Measurements from ENCODE around the gene MAML2. TPM values are rescaled to one million over a fixed set of nuclear protein-coding genes. Genes with fewer than 3 reads are reported as not detected.

MAML2 gene
- total RNA-seq, 2 experiments from 2014 or later = 0.15 to 1.0 TPM

DNA sequence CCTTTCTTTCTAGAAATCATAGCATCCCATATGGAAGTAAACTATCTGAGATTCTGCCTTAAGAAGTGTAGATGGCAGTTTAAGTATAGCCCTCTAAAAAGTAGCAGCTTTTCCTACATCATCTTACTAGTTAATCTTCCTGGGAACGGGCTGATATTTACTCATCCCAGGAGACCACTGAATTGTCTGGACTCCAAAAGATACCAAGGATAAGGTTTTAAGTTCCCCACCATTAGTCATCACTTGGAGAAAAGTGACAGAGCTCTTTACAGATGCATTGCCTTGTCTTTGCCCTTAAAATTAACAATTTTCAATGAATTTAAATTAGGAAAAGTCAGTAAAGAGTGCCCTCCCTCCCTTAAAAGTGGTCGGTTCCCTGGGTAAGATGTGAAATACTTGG lies 129.5 kb downstream of the MAML2 start:
- H3K79me2 ChIP-seq (ENCODE audit: insufficient read depth, low read depth, low read length) = no peaks in the 10 kb centered on the region
- CTCF ChIA-PET (ENCODE audit: unreplicated experiment) = no interaction called here
- intact Hi-C loops (cut with micrococcal nuclease; ENCODE audit: unreplicated experiment) = loop anchor here (10.0 kb wide), 2 partner anchors 419 to 1119 kb away; partner anchors contain the start of gene CEP57
- no peaks in the 10 kb centered on the region for H4K20me1 ChIP-seq (ENCODE audit: insufficient read depth, low read length)
- peaks cover 70% of the 10 kb centered on the region for H3K4me1 ChIP-seq (ENCODE audit: insufficient read depth, low read length, poor library complexity, severe bottlenecking)
- no peak for DNase-seq (ENCODE audit: low spot score)
- no peak overlapping the region for H2AFZ ChIP-seq (ENCODE audit: low read length)
- H3K27ac ChIP-seq (ENCODE audit: low read depth, low read length, poor library complexity, severe bottlenecking) = no peak overlapping the region
- TF ChIP-seq, protein P1, sequence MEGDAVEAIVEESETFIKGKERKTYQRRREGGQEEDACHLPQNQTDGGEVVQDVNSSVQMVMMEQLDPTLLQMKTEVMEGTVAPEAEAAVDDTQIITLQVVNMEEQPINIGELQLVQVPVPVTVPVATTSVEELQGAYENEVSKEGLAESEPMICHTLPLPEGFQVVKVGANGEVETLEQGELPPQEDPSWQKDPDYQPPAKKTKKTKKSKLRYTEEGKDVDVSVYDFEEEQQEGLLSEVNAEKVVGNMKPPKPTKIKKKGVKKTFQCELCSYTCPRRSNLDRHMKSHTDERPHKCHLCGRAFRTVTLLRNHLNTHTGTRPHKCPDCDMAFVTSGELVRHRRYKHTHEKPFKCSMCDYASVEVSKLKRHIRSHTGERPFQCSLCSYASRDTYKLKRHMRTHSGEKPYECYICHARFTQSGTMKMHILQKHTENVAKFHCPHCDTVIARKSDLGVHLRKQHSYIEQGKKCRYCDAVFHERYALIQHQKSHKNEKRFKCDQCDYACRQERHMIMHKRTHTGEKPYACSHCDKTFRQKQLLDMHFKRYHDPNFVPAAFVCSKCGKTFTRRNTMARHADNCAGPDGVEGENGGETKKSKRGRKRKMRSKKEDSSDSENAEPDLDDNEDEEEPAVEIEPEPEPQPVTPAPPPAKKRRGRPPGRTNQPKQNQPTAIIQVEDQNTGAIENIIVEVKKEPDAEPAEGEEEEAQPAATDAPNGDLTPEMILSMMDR (conservative IDR thresholded peaks at IDR 0.05; ENCODE audit: low read length) = no peak
- TF ChIP-seq EZH2phosphoT487 (IDR thresholded peaks at IDR 0.05; ENCODE audit: borderline replicate concordance, low read depth, low read length) = no peak
- no peaks in the 10 kb centered on the region for H3K36me3 ChIP-seq (ENCODE audit: insufficient read depth, low read length)
- no peaks in the 10 kb centered on the region for H3K9me2 ChIP-seq (ENCODE audit: insufficient read depth, low read length)
- H3K4me2 ChIP-seq (ENCODE audit: low read length) = peak overlapping the region; percentile 55; the same call in 1 of the 2 replicates
- H3K4me3 ChIP-seq (ENCODE audit: low read depth, low read length, poor library complexity, severe bottlenecking) = no peak overlapping the region
- H3K9me3 ChIP-seq (ENCODE audit: low read length) = no peaks in the 10 kb centered on the region
- no TSS peak for BruUV-seq (replicated peaks)
- POLR2A ChIA-PET = interaction anchor here (0.5 to 2.3 kb wide), 6 partner anchors 9 to 145 kb away, joined by 3 to 7 read pairs (median 4); no protein-coding TSS in a partner anchor

DNA sequence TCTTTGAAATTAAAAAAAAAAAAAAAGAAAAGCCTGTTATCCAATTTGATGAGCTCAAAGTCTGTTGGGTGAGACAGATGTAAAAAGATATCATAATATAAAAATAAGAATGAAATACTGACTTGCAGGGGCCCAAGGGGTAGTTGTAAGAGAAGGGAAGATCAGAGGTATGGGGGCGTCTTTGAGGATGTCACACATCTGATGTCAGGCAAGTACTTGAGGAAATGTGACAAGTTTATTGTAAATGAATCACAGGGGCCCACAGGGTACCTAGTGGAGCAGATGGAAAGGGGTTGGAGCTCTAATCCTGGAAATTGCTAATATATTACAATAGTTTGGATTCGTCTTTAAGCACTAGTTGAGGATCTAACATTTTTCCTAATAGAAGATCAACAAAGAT lies 131.6 kb downstream of the MAML2 start:
- no peak overlapping the region for H3K4me3 ChIP-seq (ENCODE audit: low read depth, low read length, poor library complexity, severe bottlenecking)
- DNase-seq (ENCODE audit: low spot score) = no peak
- no peaks in the 10 kb centered on the region for H3K79me2 ChIP-seq (ENCODE audit: insufficient read depth, low read depth, low read length)
- CTCF ChIA-PET (ENCODE audit: unreplicated experiment) = no interaction called here
- H3K36me3 ChIP-seq (ENCODE audit: insufficient read depth, low read length) = no peaks in the 10 kb centered on the region
- POLR2A ChIA-PET = interaction anchor here (0.6 to 1.0 kb wide), 2 partner anchors 17 to 84 kb away, joined by 3 read pairs; no protein-coding TSS in a partner anchor
- no peak overlapping the region for H3K4me2 ChIP-seq (ENCODE audit: low read length)
- H3K4me1 ChIP-seq (ENCODE audit: insufficient read depth, low read length, poor library complexity, severe bottlenecking) = peaks cover 68% of the 10 kb centered on the region
- intact Hi-C loops (cut with micrococcal nuclease; ENCODE audit: unreplicated experiment) = loop anchor here (10.0 kb wide), 2 partner anchors 417 to 1117 kb away; partner anchors contain the start of gene CEP57
- H3K27ac ChIP-seq (ENCODE audit: low read depth, low read length, poor library complexity, severe bottlenecking) = no peak overlapping the region
- no peak for TF ChIP-seq EZH2phosphoT487 (IDR thresholded peaks at IDR 0.05; ENCODE audit: borderline replicate concordance, low read depth, low read length)
- TF ChIP-seq, protein P1 (conservative IDR thresholded peaks at IDR 0.05; ENCODE audit: low read length) = no peak
- no TSS peak for BruUV-seq (replicated peaks)
- H4K20me1 ChIP-seq (ENCODE audit: insufficient read depth, low read length) = no peaks in the 10 kb centered on the region
- no peak overlapping the region for H2AFZ ChIP-seq (ENCODE audit: low read length)
- no peaks in the 10 kb centered on the region for H3K9me3 ChIP-seq (ENCODE audit: low read length)
- no peaks in the 10 kb centered on the region for H3K9me2 ChIP-seq (ENCODE audit: insufficient read depth, low read length)
